ENCODE data around the gene LSM3.
"Not testable (repeated sequence)": the region's sequence is repeated elsewhere in the genome, so short reads cannot be mapped to it uniquely, and the experiment has no call there.

Gene LSM3

DNA sequence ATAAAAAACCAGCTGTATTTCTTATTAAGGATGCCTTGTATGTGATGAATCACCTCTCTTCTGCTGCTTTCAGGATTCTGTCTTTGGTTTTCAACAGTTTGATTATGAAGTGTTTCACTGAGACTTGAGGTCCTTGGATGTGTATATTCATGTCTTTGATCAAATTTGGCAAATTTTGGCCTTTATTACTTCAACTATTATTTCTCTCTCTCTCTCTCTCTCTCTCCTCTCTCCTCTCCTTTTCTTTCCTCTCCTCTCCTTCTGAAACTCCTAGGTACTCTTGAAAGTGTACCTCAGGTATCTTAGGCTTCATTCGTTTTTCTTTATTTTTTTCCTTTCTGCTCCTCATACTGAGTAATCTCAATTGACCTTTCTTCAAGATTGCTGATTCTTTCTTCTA, 43.3 kb downstream of the LSM3 start:
- TF ChIP-seq POLR2A (IDR thresholded peaks at IDR 0.05; ENCODE audit: low read length) (no peak), GATA1 (IDR thresholded peaks at IDR 0.05; ENCODE audit: low read depth, low read length) (no peak)
- no peak for DNase-seq

- DNase-seq: no peak
- TF ChIP-seq GATA1 (IDR thresholded peaks at IDR 0.05; ENCODE audit: low read depth, low read length): no peak
- TF ChIP-seq POLR2A (IDR thresholded peaks at IDR 0.05; ENCODE audit: low read length): no peak
These were observed 43.8 kb downstream of the LSM3 start for GRCh38 chr3:14222457-14222856.

DNA sequence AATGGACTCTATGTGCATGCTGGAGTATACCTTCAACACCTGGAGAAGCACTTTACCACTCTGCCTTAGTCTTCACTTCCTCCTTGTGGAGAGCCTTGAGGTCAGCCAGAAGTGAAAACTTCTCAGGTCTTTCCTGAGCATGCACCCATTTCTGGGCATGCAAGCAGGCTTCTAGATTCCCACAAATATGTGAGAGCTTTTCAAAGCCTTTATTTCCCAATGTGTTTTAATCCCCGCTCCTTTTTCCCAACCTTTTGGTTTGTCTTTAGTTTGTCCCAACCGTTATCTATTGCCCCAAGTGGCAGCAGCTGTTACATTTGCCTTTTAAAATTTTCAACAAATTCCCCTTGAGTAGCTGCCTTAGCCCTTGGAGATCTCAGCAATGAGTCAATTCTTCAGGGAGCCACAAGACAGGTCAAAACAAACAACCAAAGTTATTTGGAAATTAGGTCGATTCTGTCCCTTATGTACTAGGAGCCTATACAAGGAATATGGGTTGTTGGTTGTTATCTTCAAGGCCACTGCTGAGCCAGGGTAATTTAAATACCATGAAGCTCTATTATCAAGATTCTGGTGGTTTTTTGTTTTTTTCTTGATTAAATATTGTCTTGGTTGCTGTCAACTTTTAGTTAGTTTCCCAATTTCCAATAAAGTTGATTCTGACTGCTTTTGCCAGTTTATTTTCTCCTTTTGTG, 44.4 kb downstream of the LSM3 start:
- no peak for DNase-seq
- TF ChIP-seq GATA1 (IDR thresholded peaks at IDR 0.05; ENCODE audit: low read depth, low read length) (no peak), POLR2A (IDR thresholded peaks at IDR 0.05; ENCODE audit: low read length) (no peak)

DNA sequence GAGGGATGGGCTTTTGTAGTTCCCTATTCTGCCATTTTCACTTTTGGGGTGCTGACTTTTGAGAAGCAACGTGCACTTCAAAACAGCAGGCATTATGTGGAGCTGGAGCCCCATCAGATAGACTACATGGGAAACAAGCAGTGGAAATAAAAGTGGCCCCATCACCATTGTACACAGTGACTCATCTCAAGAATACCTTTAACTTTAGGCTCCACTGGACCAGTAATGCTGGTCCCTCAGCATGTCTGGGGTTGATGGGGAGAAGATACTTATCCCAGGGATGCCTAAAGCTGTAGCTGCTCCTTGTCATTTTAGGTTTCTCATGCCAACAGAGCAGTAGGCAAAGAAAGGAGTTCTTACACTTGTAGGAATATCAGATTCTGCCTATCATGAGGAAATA, 45.0 kb downstream of the LSM3 start:
- no peak for DNase-seq
- TF ChIP-seq POLR2A (IDR thresholded peaks at IDR 0.05; ENCODE audit: low read length) (no peak), GATA1 (IDR thresholded peaks at IDR 0.05; ENCODE audit: low read depth, low read length) (no peak)

DNA sequence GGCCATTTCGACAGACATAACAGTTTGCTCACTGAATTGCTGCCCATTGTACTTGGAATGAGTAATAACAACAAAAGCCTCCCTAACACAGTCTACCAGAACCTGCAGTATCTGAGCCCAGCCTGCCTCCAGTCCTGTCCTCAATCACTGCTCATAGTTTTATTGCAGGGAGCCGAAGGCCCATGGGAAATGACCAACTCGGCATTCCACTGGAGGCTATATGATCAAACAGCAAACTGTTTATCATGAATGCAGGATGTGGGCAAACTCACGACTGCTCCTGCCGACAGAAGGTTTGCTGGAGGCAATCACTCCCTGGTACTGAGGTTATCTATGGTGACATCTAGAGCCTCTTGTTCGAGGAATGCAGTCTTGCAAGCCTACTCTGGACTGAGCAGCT, 46.3 kb downstream of the LSM3 start:
- no peak for TF ChIP-seq GATA1 (IDR thresholded peaks at IDR 0.05; ENCODE audit: low read depth, low read length)
- TF ChIP-seq POLR2A (IDR thresholded peaks at IDR 0.05; ENCODE audit: low read length): no peak
- no peak for DNase-seq

- no peak for DNase-seq
- TF ChIP-seq GATA1 (IDR thresholded peaks at IDR 0.05; ENCODE audit: low read depth, low read length): no peak
- no peak for TF ChIP-seq POLR2A (IDR thresholded peaks at IDR 0.05; ENCODE audit: low read length)
These were observed 46.8 kb downstream of the LSM3 start for GRCh38 chr3:14225421-14225820.

- not testable (repeated sequence) for DNase-seq
These were observed 47.7 kb downstream of the LSM3 start for GRCh38 chr3:14226351-14226750.

DNA sequence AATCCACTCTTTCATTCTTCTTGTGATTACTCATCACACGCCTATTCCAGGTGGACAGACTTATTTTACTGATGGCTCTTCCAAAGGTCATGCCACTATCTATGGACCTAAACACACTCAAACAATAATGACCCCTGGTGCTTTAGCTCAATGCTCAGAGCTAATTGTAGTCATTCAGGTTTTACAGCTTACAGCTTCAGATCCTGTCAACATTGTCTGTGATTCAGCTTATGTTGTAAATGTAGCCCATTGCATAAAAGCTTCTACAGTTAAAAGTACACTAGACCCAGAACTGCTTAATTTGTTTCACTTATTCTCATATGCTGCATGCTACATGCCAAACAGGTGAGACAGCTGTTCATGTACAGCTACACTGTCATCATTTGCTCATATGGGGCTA, 49.2 kb downstream of the LSM3 start:
- no peak for TF ChIP-seq GATA1 (IDR thresholded peaks at IDR 0.05; ENCODE audit: low read depth, low read length)
- TF ChIP-seq POLR2A (IDR thresholded peaks at IDR 0.05; ENCODE audit: low read length): no peak

DNA sequence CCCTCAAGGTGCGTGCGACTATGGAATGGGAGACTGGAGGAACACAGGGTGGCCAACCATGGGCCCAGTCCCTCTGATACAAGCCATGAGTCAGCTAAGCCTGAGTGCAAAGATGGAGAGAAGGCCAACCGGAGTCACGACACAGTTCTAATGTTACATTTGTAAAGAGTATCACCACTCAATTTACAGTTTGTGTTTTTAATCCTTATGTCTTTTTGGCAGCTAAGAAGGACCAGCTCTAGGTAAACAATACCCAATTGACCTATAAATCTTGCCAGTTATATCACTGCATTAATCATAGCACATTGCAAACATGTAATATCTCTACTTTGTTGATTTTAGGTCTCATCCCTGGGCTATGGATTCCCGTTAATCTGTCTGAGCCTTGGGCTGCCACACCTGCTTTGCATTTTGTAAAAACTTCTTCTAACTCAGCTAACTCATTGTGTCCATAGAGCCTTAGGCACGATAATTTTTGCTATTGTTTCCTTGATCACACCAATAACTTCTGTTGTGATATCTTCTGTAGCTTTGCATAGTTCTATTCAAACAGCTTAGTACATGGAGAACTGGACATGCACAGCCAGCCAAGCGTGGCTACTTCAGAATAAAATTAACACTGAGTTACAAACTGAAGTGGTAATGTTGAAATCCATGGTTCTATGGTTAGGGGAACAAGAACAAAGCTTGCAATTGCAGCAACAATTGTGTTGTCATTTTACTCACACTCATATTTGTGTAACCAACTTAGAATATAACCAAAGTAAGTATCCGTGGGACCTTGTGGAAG, 50.3 kb downstream of the LSM3 start:
- DNase-seq: no peak

More for the DNA sequence above, 49.2 kb downstream of the LSM3 start:
- DNase-seq: no peak

DNA sequence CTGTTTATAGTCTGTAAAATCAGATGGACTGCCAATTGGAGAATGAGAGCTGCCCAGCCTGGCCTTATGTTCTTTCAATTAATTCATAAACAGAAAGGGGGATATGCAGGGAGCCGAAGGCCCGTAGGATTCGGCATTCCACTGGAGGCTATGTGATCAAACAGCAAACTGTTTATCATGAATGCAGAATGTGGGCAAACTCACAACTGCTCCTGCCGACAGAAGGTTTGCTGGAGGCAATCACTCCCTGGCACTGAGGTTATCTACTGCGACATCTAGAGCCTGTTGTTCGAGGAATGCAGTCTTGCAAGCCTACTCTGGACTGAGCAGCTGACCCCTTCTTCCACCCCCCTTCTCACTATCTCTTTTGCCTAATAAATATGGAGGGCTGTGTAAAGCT, 51.1 kb downstream of the LSM3 start:
- DNase-seq: not testable (repeated sequence)

More for the DNA sequence above, 50.3 kb downstream of the LSM3 start:
- TF ChIP-seq POLR2A (IDR thresholded peaks at IDR 0.05; ENCODE audit: low read length) (no peak), GATA1 (IDR thresholded peaks at IDR 0.05; ENCODE audit: low read depth, low read length) (no peak)

DNA sequence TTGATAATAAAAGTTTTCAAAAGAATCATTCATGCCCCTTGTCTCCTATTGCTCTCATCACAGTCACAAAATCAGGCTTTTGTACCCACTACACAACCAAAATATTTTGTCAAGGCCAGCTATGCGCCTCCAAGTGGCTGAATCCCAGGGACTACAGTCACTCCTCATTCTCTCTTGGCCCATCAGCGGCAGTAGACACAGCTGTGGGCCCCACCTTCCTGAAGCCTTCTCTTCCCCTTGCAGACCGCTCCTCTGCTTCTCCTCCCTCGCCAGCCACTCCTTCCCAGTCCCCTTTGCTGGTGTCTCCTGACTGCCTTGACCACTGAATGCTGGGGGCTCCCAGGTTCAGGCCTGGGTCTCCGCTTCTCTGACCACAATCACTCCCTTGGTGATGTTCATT, 52.1 kb downstream of the LSM3 start:
- TF ChIP-seq POLR2A (IDR thresholded peaks at IDR 0.05; ENCODE audit: low read length) (no peak), GATA1 (IDR thresholded peaks at IDR 0.05; ENCODE audit: low read depth, low read length) (no peak)
- no peak for DNase-seq

DNA sequence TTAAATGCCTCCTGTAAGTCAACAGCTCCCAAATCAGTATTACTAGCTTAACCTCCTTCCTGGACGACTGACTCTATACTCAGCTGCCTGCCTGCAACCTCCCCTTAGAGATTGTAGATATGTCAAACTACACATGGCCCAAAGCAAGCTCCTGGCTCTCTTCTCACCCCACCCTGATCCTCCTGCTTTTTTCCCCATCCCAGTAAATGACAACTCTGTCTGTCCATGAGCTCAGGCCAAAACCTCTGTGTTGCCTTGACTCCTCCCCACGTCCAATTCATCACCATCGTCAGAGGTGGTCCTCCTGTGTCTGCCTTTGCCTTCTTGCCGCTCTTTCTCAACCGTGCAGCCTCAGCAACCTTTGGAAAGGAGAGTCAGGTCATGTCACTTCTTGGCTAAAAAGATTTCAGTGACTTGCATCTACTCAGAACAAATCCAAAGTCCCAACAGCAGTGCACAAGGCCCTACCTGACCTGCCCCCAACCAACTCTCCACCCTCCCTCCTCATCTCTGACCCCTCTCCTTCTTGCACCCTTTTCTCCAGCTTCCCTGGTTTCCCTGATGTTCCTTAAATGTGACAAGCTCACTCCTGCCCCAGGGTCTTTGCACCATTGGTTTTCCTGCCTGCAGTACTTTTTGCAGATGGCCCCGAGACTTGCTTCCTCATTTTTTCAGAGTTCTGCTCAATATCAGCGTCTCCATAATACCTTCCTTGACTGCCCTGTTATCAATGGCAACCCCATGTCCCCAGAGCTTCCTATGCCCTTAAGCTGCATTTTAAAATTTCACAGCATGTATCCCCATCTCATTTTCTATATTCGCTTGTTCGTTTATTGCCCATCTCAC, 52.8 kb downstream of the LSM3 start:
- TF ChIP-seq GATA1 (IDR thresholded peaks at IDR 0.05; ENCODE audit: low read depth, low read length) (no peak), POLR2A (IDR thresholded peaks at IDR 0.05; ENCODE audit: low read length) (no peak)
- peak in 1 of 2 experiments; percentile 17 for DNase-seq

DNA sequence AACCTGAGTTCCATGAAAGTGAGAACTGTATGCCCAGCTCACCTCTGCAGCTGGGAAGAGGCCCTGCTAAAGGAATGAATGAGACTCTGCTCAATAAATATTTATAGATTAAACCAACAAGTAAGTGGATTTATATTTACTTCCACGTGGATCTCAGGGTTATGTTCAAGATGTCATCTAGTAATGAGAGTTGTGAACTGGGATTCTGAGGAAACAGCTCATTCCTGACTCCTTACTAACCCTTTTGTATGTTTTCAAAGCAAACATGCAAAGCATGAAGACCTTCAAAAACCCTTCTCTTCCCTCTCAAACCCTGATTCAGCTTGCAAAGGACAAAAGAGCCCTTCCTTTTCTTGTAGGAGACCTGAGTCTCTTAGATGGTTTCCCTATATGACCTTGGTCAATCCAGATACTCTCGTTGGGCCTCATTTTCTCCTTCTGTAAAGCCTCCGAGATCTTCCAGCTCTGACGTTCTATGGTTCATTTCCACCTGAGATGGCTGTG, 53.4 kb downstream of the LSM3 start:
- no peak for TF ChIP-seq GATA1 (IDR thresholded peaks at IDR 0.05; ENCODE audit: low read depth, low read length)
- DNase-seq: no peak

GRCh38 chr3:14234251-14235002, 55.8 kb downstream of the LSM3 start:
- TF ChIP-seq POLR2A (IDR thresholded peaks at IDR 0.05; ENCODE audit: low read length) (no peak), GATA1 (IDR thresholded peaks at IDR 0.05; ENCODE audit: low read depth, low read length) (no peak)
- no peak for DNase-seq

All from erythroblast (primary cell).